HG03097 (cell line): ENCODE measurements around the gene BTG1.

Experiments
- ATAC-seq: cut with Tn5 transposase; IDR thresholded peaks from one replicate; pipeline ENCODE4 v1.9.1; 2021; ENCODE audit not compliant: unreplicated experiment, low FRiP score

The BTG1 gene, protein sequence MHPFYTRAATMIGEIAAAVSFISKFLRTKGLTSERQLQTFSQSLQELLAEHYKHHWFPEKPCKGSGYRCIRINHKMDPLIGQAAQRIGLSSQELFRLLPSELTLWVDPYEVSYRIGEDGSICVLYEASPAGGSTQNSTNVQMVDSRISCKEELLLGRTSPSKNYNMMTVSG

DNA sequence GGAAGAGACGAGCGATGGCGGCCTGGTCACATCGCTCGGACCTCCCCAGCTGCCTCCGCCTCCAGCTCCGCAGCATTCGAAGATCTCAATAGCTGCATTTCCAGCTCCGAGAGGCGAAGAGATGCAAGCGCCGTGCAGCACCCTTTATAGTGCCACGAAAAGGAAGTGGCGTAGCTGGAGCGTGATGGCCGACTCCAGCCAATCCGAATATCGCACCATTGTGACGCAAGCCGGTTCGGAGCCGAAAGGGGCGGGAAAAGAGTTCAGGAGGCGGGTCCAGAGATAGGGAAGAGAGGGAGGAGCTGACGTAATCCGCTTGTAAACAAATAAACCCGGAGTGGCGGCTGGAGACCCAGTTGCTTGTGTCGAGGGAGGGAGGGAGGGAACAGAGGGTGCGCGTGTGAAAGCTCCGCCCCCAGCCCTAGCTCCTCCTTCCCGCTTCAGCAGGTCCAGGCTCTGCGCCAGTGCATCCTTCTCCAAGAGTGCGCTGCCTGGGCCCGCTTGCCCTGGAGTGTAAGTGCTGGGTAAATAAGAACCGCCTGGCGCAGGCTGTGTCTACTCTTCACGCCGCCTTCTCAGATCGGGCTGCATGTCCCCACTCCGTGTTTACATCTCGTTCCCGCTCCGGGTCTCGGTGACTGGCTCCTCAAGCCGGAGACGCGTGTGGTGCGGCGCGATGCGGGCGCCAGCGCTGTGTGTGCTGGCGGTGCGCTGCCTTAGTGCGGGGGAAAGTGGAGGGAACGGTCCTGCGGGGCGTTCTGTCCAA, at the start of gene BTG1:
TSS of gene BTG1 (minus strand) at position 116 of the 766 bp plus-strand sequence. CDS start 311 bp downstream, outside the sequence.
- peak; percentile 72 for ATAC-seq

DNA sequence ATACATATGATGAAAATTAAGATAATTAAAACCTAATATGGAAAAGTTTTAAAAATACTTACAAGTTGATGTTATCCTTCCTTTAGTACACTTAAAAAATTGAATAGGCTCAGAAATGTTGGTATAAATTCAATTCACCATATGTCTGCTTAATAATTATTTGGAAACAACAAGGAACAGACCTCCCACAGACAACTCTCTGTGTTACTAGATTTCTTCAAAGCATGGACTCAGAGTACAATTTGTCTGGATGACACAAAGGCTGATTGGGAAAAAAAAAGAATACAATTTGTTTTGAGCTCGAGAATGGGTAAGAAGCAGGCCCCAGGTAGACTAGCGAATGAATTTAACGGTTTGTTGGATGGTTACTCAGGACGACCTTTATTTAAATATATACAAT, 48.9 kb upstream of the BTG1 start:
- no peak for ATAC-seq

DNA sequence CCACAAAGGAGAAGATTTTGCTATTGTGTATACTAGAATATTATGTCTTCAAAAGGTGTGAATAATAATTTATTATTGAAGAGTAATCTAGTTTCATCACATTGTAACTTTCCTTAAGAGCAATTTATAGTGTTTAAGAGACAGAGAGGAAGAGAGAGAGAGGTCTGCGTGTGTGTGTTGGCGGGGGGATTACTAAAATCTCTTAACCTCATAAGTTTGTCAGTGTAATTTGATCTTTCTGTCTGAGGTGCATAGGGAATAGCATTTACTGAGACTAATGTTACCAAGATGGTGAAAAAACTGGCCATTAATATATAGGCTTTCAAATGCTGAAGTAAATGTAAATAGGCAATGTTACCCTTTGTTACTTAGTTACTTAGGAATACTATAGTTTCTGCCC, 48.2 kb upstream of the BTG1 start:
- ATAC-seq = no peak

DNA sequence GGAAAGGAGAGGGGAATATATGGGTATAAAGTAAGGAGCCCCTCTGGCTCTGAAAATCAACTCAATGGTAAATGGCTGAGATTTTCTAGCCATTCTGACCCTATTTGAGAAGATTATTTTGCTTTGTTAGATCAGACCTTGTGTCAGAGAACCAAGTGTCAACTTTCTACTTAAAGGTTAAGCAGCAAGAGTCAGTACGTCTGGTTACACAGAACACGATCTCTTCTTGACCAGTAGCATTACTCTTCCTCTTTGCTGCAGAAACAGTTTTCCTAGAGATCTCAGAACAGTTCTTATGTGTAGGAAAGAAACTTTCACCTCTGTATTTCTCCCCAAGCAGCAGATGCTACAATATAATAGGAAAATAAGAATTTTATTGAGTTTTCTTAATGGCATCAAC, 47.4 kb upstream of the BTG1 start:
- no peak for ATAC-seq

DNA sequence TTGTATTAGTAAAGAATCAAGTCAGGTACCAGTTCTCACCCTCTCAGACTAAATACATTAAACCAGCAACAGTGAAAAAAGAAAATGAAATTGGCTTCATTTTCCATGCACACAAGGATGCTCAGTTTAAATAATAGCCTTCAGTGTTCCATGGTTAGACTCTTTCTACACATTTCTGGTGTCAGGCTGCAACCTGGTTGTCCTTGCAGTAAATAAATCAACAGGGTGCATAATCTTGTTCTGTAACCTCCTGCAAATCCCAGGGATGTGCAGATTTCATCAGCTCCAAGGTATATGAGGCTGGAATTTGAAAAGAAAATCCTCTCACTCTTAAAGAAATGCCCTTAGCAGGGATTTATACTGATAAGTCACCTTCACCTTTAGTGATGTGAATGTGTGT, 46.7 kb upstream of the BTG1 start:
- no peak for ATAC-seq

DNA sequence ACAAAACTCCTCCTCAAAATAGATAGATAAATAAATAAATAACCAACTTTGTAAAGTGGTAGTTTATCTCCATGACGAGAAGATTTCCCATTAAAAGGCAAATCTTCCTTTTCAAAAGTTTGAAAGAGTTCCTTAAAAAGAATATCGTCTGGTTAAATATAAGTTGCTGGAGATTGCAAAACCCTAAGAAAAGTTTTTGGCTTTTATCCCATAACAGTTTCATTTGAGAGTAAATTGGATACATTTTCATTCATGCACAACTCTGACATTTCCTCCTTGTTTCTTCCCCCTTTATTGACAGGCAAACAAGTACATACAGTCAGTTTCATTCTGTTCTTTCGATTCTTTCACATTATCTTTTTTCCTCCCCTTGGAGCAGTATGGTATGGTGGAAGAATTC, 45.4 kb upstream of the BTG1 start:
- no peak for ATAC-seq

DNA sequence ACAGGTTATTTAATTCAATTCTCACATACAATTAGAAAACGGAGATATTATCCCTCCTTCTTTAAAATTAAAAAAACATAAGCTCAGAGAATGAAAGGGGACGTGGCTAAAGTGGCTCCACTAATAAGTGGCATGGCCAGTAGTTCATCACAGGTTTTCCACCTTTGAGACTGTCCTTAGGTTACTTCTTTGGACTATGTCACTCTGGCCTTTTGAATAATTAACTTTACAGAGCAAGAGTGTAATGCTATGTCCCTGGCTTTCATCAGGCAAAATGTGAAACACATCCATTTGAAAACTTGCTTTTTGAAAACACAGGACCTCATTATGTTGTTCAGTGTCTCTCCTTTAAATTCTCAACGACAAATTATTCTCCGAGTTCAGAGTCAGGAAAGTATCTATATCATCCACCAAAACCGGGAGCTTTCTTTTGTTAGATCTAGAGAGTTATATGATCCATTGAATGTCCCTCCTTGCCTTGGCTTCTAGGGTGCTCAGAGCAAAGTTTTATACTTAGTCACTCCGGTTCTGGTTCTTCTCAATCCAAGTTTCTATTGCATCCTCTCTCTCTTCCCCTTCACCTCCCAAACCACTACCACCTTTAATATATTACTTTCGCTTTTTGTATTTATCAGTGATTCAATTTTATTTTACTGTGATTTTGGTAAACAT, 43.0 kb upstream of the BTG1 start:
- ATAC-seq = no peak

DNA sequence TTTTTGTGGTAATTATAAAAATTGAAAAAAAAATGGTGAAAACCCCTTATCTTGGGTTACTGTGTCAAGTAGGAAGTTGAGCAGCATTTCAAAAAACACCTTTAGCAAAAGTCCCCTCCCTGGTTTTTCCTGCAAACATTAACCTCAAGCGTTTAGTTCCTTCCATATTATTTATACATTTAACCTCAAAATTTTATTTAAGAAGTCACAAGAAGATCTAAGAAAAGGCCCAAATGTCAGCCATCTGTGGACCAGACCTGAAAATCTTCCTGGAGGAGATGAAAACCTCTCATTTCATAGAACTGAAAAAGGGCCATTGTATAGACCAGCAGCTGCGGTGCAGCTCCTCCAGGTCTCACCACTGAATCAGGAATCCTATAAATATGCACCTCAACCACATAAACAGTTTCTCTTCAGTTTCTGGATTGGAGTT, 40.4 kb upstream of the BTG1 start:
- no peak for ATAC-seq

DNA sequence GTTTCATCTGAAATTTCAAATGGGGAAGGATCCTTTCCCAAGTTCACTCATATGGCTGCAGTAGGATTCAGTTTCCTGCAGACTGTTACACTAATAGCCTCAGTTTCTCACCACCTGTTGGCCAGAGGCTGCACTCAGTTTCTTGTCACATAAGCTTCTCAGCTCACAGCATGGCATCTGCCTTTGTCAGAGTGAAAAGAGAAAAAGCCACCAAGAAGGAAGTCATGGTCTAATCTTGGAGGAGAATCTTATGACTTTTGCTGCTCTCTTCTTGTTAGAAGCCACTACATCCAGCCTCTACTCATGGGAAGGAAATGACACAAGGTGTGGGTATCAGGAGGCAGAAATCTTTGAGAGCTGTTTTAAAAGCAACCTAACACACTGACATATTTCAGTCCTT, 39.4 kb upstream of the BTG1 start:
- ATAC-seq = peak; percentile 60

DNA sequence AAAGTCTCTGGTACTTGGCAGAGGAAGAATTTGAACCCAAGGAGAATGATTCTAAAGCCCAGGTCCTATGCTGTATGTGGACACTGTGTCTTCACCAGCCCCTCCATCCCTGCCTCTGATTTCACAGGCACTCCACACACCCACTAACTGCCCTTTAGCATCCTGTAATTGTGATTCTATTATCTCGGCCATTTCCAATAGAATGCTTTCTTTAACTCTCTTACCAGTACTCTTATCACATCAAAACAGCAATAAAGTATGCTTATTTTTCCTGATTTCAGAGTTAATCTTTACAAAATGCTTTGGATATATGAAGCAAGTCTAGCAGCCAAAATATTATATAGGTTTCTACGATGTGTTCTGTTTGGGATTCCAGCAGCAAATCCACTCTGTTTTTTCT, 37.9 kb upstream of the BTG1 start:
- ATAC-seq = no peak

DNA sequence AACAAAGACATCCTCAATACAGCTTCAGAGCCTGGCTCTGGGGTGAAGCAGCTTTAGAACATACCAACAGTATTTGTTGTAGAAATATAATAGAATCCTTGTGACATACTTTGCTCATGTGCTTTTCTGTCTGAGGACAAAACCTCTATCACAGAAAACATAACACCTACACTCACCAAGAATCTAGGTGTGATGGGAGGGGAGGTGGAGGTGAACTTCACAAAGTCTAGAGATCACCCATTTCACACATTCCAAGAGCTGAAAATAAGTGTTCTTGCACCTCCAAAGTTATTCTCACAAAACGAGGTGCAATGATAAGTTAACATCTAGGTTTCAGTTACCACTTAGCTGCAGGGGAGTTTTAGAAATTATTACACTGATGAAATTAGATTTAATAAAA, 32.7 kb upstream of the BTG1 start:
- no peak for ATAC-seq

DNA sequence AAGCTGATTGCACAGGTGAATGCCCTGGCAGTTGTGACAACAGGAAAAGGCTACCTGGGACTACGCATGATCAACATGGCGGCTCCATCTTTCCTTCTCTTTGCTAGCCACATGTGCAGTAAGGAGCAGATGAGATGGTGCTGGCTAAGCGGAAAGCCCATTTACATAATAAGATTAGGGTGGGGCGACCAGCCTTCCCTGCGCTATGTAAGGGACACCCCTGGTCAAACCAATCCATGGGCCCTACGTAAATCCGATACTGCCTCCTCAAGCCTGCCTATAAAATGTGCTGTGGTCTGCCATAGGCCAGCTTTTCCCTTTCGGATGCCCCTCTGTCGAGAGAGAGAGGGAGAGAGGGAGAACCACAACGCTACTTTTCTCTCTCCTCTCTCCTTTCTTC, 31.0 kb upstream of the BTG1 start:
- no peak for ATAC-seq

DNA sequence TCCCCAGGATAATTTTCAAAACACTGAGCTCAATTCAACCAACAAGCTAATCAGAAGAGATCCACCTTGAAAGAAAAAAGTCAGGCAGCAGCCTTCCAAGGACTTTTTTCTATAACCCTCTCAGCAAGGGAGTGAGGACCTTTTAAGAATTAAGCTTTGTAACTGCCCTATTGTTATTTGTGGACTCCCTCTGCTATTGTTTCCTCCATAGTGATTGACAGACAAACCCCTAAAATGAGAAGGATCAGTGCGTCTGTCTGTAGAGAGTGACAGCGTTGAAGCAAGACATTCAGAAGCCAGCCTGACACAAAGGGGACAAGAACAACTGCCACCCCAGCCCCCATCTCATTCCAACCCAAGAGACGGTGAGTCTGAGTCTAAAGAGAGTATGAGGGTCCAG, 30.3 kb upstream of the BTG1 start:
- no peak for ATAC-seq

DNA sequence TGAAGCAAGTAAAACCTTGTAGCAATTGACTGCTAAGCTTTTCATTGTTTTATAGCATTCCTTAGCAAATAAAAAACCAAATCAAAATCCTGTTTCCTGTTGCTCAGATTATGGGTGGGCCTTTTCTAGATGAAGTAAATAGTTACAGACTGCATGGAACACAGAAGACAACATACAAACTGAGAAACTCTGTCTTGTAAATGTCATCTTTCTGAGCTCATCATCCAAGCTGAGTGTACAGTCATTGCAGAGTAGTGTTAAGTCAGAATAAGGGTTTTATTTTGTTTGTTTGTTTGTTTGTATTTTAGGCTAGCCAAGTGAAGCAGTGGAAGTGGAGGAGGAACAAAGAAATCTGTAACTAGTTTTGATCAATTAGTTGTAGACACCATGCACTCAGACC, 24.4 kb upstream of the BTG1 start:
- ATAC-seq = no peak

DNA sequence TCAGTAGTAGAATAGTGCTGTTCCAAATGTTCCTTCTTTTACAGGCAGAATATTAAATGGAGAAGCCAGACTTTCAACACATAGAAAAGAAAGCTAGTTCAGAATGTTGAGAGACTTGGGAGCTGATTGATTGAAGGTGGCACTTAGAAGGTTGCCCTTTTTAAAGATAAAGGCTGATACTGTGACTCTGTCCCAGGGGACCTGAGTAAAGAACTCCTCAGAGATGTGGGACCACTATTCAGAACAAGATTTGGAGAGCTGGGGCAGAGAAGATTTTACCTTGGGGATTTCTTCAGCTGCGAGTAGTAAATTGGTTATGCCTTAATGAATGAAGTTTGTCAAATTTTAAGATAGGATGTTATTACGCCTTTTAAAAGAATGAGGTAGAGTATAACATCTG, 21.4 kb upstream of the BTG1 start:
- ATAC-seq = no peak

DNA sequence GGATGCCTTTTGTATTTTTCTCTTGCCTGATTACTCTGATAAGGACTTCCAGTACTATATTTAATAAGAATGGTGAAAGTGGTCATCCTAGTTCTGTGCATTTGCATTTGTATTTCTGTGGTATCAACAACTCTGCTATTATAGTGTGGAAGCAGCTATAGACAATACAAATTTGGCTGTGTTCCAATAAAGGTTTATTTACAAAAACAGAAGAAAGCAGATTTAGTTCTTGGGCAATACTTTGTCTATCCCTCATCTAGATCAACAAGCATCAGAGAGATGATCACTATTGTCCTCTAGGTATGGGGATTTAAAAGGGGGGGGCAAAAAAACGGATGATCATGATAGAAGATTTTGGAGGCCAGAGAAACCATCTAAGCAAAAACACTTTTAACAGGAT, 19.1 kb upstream of the BTG1 start:
- no peak for ATAC-seq

DNA sequence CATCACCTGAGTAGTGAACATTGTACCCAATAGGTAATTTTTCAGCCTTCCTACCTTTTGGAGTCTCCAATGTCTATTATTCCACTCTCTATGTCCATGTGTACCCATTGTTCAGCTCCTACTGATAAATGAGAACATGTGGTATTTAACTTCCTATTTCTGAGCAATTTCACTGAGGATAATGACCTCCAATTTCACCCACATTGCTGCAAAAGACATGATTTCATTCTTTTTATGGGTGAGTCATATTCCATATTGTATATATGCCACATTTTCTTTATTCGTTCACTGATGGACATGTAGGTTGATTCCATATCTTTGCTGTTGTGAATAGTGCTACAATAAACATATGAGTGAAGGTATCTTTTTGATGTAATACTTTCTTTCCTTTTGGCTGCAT, 16.4 kb upstream of the BTG1 start:
- no peak for ATAC-seq

DNA sequence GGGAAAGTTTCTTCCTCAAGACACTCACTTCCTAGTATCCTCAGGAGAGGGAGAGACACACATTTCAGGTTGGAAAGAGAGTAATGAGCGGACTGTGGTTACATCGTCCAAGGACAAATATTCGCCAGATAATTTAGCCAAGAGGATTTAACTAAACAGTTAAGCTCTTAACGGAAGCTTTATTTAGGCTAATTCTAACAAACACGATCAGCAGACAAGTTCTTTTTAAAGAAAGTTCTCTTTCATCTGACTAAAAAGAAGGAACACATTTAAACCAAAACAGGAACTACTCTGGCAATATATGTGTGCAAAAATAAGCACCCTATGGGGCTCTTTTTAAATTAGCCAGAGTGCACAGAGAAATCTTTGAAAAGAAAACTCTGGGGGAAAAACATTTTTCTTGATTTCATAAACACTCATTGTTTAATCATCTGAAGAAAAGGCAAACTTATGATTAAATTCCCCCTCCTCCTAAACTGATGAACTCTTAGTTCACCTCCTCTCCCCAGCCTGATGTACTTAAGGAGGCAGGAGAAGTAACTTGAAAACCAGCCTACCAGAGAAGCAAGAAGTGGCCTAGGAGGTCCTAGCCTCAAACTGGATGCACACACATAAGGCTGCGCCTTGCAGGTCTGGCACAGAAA, 13.3 kb upstream of the BTG1 start:
- ATAC-seq = no peak

DNA sequence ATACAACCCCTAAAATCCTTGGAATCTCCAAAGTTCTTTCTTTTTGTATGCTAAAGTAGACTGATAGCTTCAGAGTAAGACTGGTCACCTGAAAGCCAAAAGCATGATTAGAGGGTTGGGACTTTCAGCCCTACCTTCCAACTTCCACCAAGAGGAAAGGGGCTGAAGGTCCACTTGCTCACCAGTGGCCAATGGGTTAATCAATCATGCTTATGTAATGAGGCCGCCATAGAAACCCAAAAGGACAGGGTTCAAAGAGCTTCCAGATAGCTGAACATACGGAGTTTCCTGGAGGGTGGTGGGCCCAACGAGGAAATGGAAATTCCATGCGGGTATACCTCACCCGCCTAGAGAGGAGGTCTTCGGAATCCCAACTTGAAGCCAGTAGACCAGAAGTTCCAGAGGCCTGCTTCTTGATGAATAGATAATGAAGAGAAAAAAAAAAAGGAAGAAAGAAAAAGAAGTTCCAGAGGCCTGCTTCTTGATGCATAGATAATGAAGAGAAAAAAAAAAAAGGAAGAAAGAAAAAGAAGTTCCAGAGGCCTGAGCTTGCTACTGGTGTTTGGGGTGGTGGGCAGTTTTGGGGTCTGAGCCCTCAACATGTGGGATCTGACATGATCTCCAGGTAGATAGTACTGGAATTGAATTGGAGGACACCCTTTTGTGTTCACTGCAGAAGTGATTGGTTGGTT, 11.2 kb upstream of the BTG1 start:
- no peak for ATAC-seq

DNA sequence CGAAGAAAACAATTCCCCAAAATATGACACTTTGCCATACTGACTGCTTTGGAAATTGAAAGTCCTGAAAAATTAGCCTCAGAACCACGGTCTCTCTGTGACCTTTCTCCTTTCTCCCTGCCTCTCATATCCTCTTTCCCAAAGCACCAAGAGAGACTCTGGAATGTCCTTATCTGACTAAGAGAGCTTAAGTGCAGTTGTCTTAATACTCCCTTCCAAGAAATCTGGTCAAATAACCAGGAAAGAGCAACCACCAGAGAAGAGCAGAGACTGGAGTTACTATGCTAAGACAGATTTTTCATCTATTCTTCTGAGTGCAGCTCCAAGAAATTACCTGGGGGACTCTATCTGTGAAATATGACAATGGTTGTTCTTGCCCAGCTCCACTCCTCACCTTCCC, 10.5 kb upstream of the BTG1 start:
- no peak for ATAC-seq

DNA sequence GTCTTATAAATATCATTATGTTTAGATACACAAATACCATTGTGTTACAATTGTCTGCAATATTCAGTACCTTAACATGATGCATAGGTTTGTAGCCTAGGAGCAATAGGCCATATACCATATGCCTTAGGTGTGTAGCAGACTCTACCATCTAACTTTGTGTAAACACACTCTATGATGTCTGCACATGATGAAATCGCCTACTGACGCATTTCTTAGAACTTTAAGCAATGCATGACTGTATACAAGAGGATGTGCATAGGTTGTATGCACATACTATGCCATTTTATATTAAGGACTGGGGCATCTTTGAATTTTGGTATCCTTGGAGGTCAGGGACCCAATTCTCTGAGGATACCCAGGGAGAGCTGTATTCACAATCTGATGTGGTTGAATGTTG, 10.1 kb upstream of the BTG1 start:
- ATAC-seq = no peak
